GM19397 (cell line): ENCODE results near the gene DCAF11.

Experiments used
- ATAC-seq: cut with Tn5 transposase; IDR thresholded peaks from one replicate; pipeline ENCODE4 v1.9.1; 2021; ENCODE audit warnings: mild to moderate bottlenecking, moderate library complexity; ENCODE audit not compliant: unreplicated experiment

The DCAF11 gene

GRCh38 chr14:24114532-24115421 is at the start of gene DCAF11, which contains the start of gene NRL:
Gene DCAF11, plus strand, starts transcription at chr14:24114777. Its CDS starts 818 bp downstream, at chr14:24115595.
Gene NRL, minus strand, starts transcription at chr14:24114949. Its CDS starts 32,101 bp downstream, at chr14:24082848.
- peak; percentile 80 for ATAC-seq

- no peak for ATAC-seq
These were observed 49.7 kb upstream of the DCAF11 start for GRCh38 chr14:24064856-24065255.

- ATAC-seq = no peak
These were observed 49.2 kb upstream of the DCAF11 start for GRCh38 chr14:24065408-24065807.

- no peak for ATAC-seq
These were observed 48.0 kb upstream of the DCAF11 start for GRCh38 chr14:24066496-24067132.

- no peak for ATAC-seq
These were observed 47.2 kb upstream of the DCAF11 start for GRCh38 chr14:24067133-24068082.

GRCh38 chr14:24068711-24069410 is 45.7 kb upstream of the DCAF11 start:
- no peak for ATAC-seq

- ATAC-seq = no peak
These were observed 45.2 kb upstream of the DCAF11 start for GRCh38 chr14:24069411-24069735.

GRCh38 chr14:24070285-24071143 is 44.1 kb upstream of the DCAF11 start:
- ATAC-seq = no peak

GRCh38 chr14:24071144-24071697 is 43.4 kb upstream of the DCAF11 start, which contains the start of gene CPNE6:
Gene CPNE6, plus strand, starts transcription at chr14:24071562. Its CDS starts 1,375 bp downstream, at chr14:24072937.
- no peak for ATAC-seq

- ATAC-seq = no peak
These were observed 42.6 kb upstream of the DCAF11 start for GRCh38 chr14:24071836-24072430.

- ATAC-seq = no peak
These were observed 42.1 kb upstream of the DCAF11 start for GRCh38 chr14:24072436-24072835.

GRCh38 chr14:24072881-24073877 is 41.4 kb upstream of the DCAF11 start:
- no peak for ATAC-seq

GRCh38 chr14:24074625-24075484 is 39.7 kb upstream of the DCAF11 start:
- no peak for ATAC-seq

GRCh38 chr14:24075485-24076301 is 38.9 kb upstream of the DCAF11 start:
- no peak for ATAC-seq

GRCh38 chr14:24076302-24076601 is 38.3 kb upstream of the DCAF11 start:
- ATAC-seq = no peak

GRCh38 chr14:24077086-24077485 is 37.5 kb upstream of the DCAF11 start:
- no peak for ATAC-seq
